HEK293 (cell line): ENCODE results near the gene FXYD6.

Experiments
- CTCF ChIA-PET: fragments of 350-600 bp; formaldehyde crosslinking; extraction: SDS; loops from one replicate; lab custom pipeline; 2021; ENCODE audit warnings: antibody characterized with exemption; lab: Yijun Ruan, JAX
- POLR2A ChIA-PET: fragments of 300-600 bp; formaldehyde crosslinking; extraction: SDS; loops from one replicate; lab custom pipeline; 2020; ENCODE audit warnings: antibody characterized with exemption, inconsistent platforms; lab: Yijun Ruan, JAX
- H3K27ac ChIP-seq: fragments of 200-500 bp; sonication (Bioruptor generic); 2 replicates; pipeline ENCODE4 v1.5.1; 2014; ENCODE audit warnings: low read depth, low read length, control low read depth, inconsistent platforms; ENCODE audit errors: extremely low read depth
- H3K36me3 ChIP-seq, 2 experiments: fragments of 200-500 bp in 1 of 2; sonication (Bioruptor generic) in 1 of 2; 1 replicate in 1 of 2; 2 replicates in 1 of 2; pipeline ENCODE4 v1.5.1; 2014 to 2017; ENCODE audit warnings: inconsistent platforms in 2 of 2, low read length in 2 of 2; ENCODE audit not compliant: control insufficient read depth in 2 of 2, insufficient read depth in 1 of 2
- H3K4me1 ChIP-seq: fragments of 200-500 bp; sonication (Bioruptor generic); 2 replicates; pipeline ENCODE4 v1.5.1; 2014; ENCODE audit warnings: mild to moderate bottlenecking, low read length, inconsistent platforms; ENCODE audit not compliant: control insufficient read depth, insufficient read depth
- H3K4me3 ChIP-seq: 2 replicates; pipeline ENCODE4 v1.5.1; 2011; ENCODE audit warnings: low read depth, mild to moderate bottlenecking, control low read depth, low read length, moderate library complexity
- H3K9me3 ChIP-seq: fragments of 200-500 bp; sonication (Bioruptor generic); 2 replicates; pipeline ENCODE4 v1.5.1; 2014; ENCODE audit warnings: low read depth, low read length, inconsistent platforms; ENCODE audit not compliant: control insufficient read depth, insufficient read depth
- EGR2 ChIP-seq: fragments of 450-650 bp; formaldehyde crosslinking; IDR thresholded peaks from 2 replicates; pipeline ENCODE4 v1.5.1; 2016; ENCODE audit warnings: low read depth, missing biosample characterization, missing genetic modification characterization
- GLI4 ChIP-seq: fragments of 450-650 bp; formaldehyde crosslinking; IDR thresholded peaks from 2 replicates; pipeline ENCODE4 v1.5.1; 2016; ENCODE audit warnings: missing biosample characterization, missing genetic modification characterization
- GLIS2 ChIP-seq: fragments of 450-650 bp; formaldehyde crosslinking; IDR thresholded peaks from 2 replicates; pipeline ENCODE4 v1.5.1; 2016; ENCODE audit warnings: missing biosample characterization, missing genetic modification characterization
- KLF17 ChIP-seq: fragments of 450-650 bp; formaldehyde crosslinking; IDR thresholded peaks from 2 replicates; pipeline ENCODE4 v1.5.1; 2016; ENCODE audit warnings: missing biosample characterization, missing genetic modification characterization
- KLF8 ChIP-seq: fragments of 450-650 bp; formaldehyde crosslinking; IDR thresholded peaks from 2 replicates; pipeline ENCODE4 v1.5.1; 2016; ENCODE audit warnings: missing biosample characterization, missing genetic modification characterization
- OSR2 ChIP-seq: fragments of 450-650 bp; formaldehyde crosslinking; IDR thresholded peaks from 2 replicates; pipeline ENCODE4 v1.5.1; 2016; ENCODE audit warnings: missing biosample characterization, missing genetic modification characterization
- SCRT2 ChIP-seq: fragments of 450-650 bp; formaldehyde crosslinking; IDR thresholded peaks from 2 replicates; pipeline ENCODE4 v1.5.1; 2016; ENCODE audit warnings: missing biosample characterization, missing genetic modification characterization
- TRIM28 ChIP-seq: IDR thresholded peaks from 2 replicates; pipeline ENCODE4 v1.6.1; 2011; ENCODE audit warnings: low read length, control low read depth, borderline replicate concordance
- ZBTB17 ChIP-seq: fragments of 450-650 bp; formaldehyde crosslinking; IDR thresholded peaks from 2 replicates; pipeline ENCODE4 v1.5.1; 2016; ENCODE audit warnings: missing biosample characterization, missing genetic modification characterization
- ZBTB21 ChIP-seq: fragments of 450-650 bp; formaldehyde crosslinking; IDR thresholded peaks from 2 replicates; pipeline ENCODE4 v1.5.1; 2017; ENCODE audit warnings: missing biosample characterization, missing genetic modification characterization
- ZBTB26 ChIP-seq: fragments of 450-650 bp; formaldehyde crosslinking; optimal IDR thresholded peaks from 2 replicates; pipeline ENCODE3; 2016; ENCODE audit warnings: missing biosample characterization, mild to moderate bottlenecking, missing genetic modification characterization
- ZBTB8A ChIP-seq: fragments of 450-650 bp; formaldehyde crosslinking; IDR thresholded peaks from 2 replicates; pipeline ENCODE4 v1.5.1; 2016; ENCODE audit warnings: missing biosample characterization, missing genetic modification characterization
- ZEB2 ChIP-seq: fragments of 450-650 bp; formaldehyde crosslinking; IDR thresholded peaks from 2 replicates; pipeline ENCODE4 v1.5.1; 2016; ENCODE audit warnings: missing biosample characterization, missing genetic modification characterization
- ZFHX2 ChIP-seq: fragments of 450-650 bp; formaldehyde crosslinking; conservative IDR thresholded peaks from 2 replicates; pipeline ENCODE4 v1.5.1; 2016; ENCODE audit warnings: missing biosample characterization, missing genetic modification characterization
- ZIC2 ChIP-seq: fragments of 450-650 bp; formaldehyde crosslinking; IDR thresholded peaks from 2 replicates; pipeline ENCODE4 v1.5.1; 2016; ENCODE audit warnings: missing biosample characterization, missing genetic modification characterization
- ZNF155 ChIP-seq: fragments of 450-650 bp; formaldehyde crosslinking; IDR thresholded peaks from 2 replicates; pipeline ENCODE4 v1.5.1; 2016; ENCODE audit warnings: missing biosample characterization, missing genetic modification characterization
- ZNF169 ChIP-seq: fragments of 450-650 bp; formaldehyde crosslinking; IDR thresholded peaks from 2 replicates; pipeline ENCODE4 v1.5.1; 2016; ENCODE audit warnings: missing biosample characterization, missing genetic modification characterization
- ZNF214 ChIP-seq: fragments of 450-650 bp; formaldehyde crosslinking; IDR thresholded peaks from 2 replicates; pipeline ENCODE4 v1.5.1; 2017; ENCODE audit warnings: missing biosample characterization, mild to moderate bottlenecking, missing genetic modification characterization, borderline replicate concordance
- ZNF248 ChIP-seq: fragments of 450-650 bp; formaldehyde crosslinking; IDR thresholded peaks from 2 replicates; pipeline ENCODE4 v1.5.1; 2017; ENCODE audit warnings: missing biosample characterization, missing genetic modification characterization
- ZNF585B ChIP-seq: fragments of 450-650 bp; formaldehyde crosslinking; IDR thresholded peaks from 2 replicates; pipeline ENCODE4 v1.5.1; 2016; ENCODE audit warnings: missing biosample characterization, missing genetic modification characterization
- ZNF600 ChIP-seq: fragments of 450-650 bp; formaldehyde crosslinking; IDR thresholded peaks from 2 replicates; pipeline ENCODE4 v1.5.1; 2016; ENCODE audit warnings: missing biosample characterization, missing genetic modification characterization
- ZNF626 ChIP-seq: fragments of 450-650 bp; sonication (Bioruptor Pico); formaldehyde crosslinking; IDR thresholded peaks from 2 replicates; pipeline ENCODE4 v1.5.1; 2018; ENCODE audit warnings: missing biosample characterization, missing genetic modification characterization, inconsistent platforms
- TF ChIP-seq, protein P1 (sequence below): fragments of 450-650 bp; formaldehyde crosslinking; IDR thresholded peaks from 2 replicates; pipeline ENCODE4 v1.5.1; 2016; ENCODE audit warnings: missing biosample characterization, missing genetic modification characterization
- TF ChIP-seq, protein P2 (sequence below): fragments of 450-650 bp; formaldehyde crosslinking; IDR thresholded peaks from 2 replicates; pipeline ENCODE4 v1.5.1; 2017; ENCODE audit warnings: missing biosample characterization, missing genetic modification characterization

Gene FXYD6

DNA sequence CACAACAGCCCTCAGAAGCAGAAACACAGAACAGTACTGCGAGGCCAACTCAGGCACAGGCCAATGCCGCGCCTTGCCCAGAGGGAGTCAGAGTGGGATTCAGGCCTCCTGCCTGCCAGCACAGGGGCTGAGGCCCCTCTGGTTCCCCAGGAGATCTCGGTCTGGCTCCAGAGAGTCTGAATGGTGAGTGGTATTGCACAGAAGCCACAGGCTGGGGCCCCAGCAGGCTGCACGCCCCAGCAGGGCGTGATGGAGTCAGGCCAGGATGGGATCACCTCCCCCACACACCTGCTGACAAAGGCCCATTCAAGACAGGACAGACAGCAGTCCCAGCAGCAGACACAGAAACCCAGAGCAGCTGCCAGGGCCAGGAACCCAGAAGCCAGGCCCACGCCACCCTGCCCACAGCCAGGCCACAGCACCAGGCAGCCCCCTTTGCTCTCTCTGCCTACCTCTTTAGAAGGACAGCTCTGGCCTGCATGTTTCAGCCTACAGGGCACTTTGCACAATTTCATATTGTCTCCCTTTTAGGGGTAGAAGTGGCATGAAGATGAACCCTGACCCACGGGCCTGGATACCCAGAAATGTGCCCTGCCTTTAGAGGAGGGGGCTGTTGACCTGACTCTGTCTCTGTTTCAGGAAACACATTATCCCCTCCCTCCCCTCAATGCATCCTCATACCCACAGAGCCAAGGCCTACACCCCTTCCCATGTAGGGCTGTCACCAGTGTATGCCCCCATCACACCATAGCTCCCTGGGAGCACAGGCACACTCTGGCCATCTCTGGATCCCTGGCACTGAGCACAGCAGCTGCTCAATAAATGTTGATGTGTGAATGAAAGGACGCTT, 6.1 kb downstream of the FXYD6 start:
- Histone ChIP-seq H3K27ac (no peak overlapping the region), H3K4me3 (no peak overlapping the region), H3K36me3 (no peaks in the 10 kb centered on the region), H3K4me1 (no peaks in the 10 kb centered on the region), H3K9me3 (no peaks in the 10 kb centered on the region)
- CTCF ChIA-PET = interaction anchor here (2.8 kb wide), 1 partner anchor 77 kb away, joined by 10 read pairs; no protein-coding TSS in a partner anchor
- TF ChIP-seq KLF17 = no peak
- TF ChIP-seq ZNF169 = no peak
- TF ChIP-seq GLIS2 (tag by site-specific recombination) = 0 out of 2 replicates have a peak, but pooled peaks have one; percentile 12
- no peak for TF ChIP-seq ZNF248 (tag by site-specific recombination)
- TF ChIP-seq ZNF600 (tag by site-specific recombination) = peak; percentile 56
- TF ChIP-seq OSR2 = 0 out of 2 replicates have a peak, but pooled peaks have one; percentile 13
- TF ChIP-seq, protein P1, sequence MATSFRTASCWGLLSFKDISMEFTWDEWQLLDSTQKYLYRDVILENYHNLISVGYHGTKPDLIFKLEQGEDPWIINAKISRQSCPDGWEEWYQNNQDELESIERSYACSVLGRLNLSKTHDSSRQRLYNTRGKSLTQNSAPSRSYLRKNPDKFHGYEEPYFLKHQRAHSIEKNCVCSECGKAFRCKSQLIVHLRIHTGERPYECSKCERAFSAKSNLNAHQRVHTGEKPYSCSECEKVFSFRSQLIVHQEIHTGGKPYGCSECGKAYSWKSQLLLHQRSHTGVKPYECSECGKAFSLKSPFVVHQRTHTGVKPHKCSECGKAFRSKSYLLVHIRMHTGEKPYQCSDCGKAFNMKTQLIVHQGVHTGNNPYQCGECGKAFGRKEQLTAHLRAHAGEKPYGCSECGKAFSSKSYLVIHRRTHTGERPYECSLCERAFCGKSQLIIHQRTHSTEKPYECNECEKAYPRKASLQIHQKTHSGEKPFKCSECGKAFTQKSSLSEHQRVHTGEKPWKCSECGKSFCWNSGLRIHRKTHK (tag by site-specific recombination) = no peak
- TF ChIP-seq ZFHX2 (tag by site-specific recombination) = peak; percentile 63
- 0 out of 2 replicates have a peak, but pooled peaks have one; percentile 16 for TF ChIP-seq ZBTB17
- TF ChIP-seq GLI4 (tag by site-specific recombination) = no peak
- TF ChIP-seq ZIC2 (tag by site-specific recombination) = peak; percentile 98
- TF ChIP-seq TRIM28 = peak; percentile 85
- TF ChIP-seq ZNF585B (tag by site-specific recombination) = no peak
- TF ChIP-seq EGR2 (tag by site-specific recombination) = peak; percentile 52
- TF ChIP-seq SCRT2 (tag by site-specific recombination) = peak; percentile 62
- POLR2A ChIA-PET = interaction anchor here (0.9 kb wide), 1 partner anchor 37 kb away, joined by 3 read pairs; no protein-coding TSS in a partner anchor

DNA sequence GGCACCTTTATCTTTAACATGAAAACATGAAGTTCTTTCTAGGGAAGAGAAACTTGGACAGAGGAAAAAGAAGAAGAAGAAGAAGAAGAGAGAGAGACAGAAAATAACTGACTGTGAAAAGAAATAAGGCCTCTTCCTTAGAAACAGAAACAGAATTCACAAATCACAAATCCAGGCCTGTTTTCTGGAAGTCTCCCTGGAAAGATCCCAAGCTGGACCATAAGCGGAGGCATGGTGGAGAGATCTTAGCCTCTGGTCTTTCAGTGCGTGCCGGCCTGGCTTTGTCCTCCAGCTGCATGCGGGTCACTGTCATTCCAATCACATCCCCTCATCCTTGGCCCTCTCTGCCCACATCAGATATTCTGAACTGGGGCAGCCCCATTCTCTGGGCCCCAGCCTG, 6.9 kb downstream of the FXYD6 start:
- no peak for TF ChIP-seq ZBTB8A (tag by site-specific recombination)
- TF ChIP-seq ZNF626 (tag by site-specific recombination) = no peak
- no peak for TF ChIP-seq ZBTB26 (tag by site-specific recombination)
- TF ChIP-seq KLF8 = no peak
- TF ChIP-seq, protein P2, sequence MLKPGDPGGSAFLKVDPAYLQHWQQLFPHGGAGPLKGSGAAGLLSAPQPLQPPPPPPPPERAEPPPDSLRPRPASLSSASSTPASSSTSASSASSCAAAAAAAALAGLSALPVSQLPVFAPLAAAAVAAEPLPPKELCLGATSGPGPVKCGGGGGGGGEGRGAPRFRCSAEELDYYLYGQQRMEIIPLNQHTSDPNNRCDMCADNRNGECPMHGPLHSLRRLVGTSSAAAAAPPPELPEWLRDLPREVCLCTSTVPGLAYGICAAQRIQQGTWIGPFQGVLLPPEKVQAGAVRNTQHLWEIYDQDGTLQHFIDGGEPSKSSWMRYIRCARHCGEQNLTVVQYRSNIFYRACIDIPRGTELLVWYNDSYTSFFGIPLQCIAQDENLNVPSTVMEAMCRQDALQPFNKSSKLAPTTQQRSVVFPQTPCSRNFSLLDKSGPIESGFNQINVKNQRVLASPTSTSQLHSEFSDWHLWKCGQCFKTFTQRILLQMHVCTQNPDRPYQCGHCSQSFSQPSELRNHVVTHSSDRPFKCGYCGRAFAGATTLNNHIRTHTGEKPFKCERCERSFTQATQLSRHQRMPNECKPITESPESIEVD (tag by site-specific recombination) = no peak
- no peak for TF ChIP-seq GLI4 (tag by site-specific recombination)
- no peak for TF ChIP-seq ZNF214
- no peak for TF ChIP-seq ZEB2 (tag by site-specific recombination)
- TF ChIP-seq ZBTB21 (tag by site-specific recombination) = no peak
- no peak for TF ChIP-seq ZNF155
- TF ChIP-seq ZBTB17 = no peak
- H3K9me3 ChIP-seq = no peaks in the 10 kb centered on the region
- H3K4me3 ChIP-seq = no peak overlapping the region
- no peak overlapping the region for H3K27ac ChIP-seq
- H3K4me1 ChIP-seq = no peaks in the 10 kb centered on the region
- CTCF ChIA-PET = interaction anchor here (0.5 kb wide), 1 partner anchor 184 kb away, joined by 3 read pairs; no protein-coding TSS in a partner anchor
- POLR2A ChIA-PET = no interaction called here
- no peaks in the 10 kb centered on the region for H3K36me3 ChIP-seq
